Choroid plexus epithelial cell (primary cell): ENCODE data around the gene SMARCB1.

Source experiments
- DNase-seq: peaks from one replicate; pipeline ENCODE4 v3.0.0-alpha.2; 2010; ENCODE audit warnings: low read depth
- H3K4me3 ChIP-seq: 2 replicates; pipeline ENCODE4 v1.5.1; 2011; ENCODE audit warnings: low read depth, mild to moderate bottlenecking, control low read depth, low read length, moderate library complexity
- TF ChIP-seq, protein P1 (sequence below): conservative IDR thresholded peaks from 2 replicates; pipeline ENCODE4 v1.5.1; 2011; ENCODE audit warnings: low read depth, mild to moderate bottlenecking, control low read depth, inconsistent platforms, low read length, moderate library complexity

The SMARCB1 gene

DNA sequence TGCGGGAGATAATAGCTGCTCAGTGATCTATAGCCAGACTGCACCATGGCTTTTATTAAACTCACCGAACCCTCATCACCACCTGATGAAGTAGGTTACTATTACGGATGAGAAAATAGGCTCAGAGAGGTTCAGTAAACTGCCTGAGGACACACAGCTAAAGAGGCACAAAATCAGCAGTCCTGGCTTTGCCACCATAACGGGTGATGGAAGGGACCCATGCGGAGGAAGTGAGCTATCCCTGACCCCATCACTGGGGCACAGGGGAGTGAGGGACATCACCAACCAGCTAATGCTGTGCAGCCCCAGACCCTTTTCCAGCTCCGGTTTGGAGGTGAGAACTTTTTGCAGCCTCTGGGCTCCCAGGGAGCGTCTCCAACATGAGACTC is 59.3 kb downstream of the SMARCB1 start:
- TF ChIP-seq, protein P1, sequence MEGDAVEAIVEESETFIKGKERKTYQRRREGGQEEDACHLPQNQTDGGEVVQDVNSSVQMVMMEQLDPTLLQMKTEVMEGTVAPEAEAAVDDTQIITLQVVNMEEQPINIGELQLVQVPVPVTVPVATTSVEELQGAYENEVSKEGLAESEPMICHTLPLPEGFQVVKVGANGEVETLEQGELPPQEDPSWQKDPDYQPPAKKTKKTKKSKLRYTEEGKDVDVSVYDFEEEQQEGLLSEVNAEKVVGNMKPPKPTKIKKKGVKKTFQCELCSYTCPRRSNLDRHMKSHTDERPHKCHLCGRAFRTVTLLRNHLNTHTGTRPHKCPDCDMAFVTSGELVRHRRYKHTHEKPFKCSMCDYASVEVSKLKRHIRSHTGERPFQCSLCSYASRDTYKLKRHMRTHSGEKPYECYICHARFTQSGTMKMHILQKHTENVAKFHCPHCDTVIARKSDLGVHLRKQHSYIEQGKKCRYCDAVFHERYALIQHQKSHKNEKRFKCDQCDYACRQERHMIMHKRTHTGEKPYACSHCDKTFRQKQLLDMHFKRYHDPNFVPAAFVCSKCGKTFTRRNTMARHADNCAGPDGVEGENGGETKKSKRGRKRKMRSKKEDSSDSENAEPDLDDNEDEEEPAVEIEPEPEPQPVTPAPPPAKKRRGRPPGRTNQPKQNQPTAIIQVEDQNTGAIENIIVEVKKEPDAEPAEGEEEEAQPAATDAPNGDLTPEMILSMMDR: no peak
- H3K4me3 ChIP-seq: no peak overlapping the region
- DNase-seq: no peak

DNA sequence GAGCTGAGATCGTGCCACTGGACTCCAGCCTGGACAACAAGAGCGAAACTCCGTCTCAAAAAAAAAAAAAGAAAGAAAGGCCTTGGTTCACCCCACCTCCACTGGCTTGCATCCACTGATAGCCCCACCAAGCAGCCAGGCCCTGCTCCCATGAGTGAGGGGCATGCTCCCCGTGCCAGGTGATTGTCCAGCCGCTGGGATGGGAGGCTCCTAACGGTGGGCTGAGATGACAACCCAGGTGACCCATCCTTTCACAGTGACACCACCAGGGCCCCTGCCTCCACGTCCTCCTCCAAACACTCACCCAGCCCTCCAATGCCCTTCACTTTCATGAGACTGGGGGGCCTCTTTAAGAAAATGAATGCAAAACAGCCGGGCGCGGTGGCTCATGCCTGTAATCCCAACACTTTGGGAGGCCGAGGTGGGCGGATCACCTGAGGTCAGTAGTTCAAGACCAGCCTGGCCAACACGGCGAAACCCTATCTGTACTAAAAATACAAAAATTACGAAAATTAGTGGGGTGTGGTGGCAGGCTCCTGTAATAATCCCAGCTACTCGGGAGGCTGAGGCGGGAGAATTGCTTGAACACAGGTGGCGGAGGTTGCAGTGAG is 60.6 kb downstream of the SMARCB1 start:
- DNase-seq: no peak

DNA sequence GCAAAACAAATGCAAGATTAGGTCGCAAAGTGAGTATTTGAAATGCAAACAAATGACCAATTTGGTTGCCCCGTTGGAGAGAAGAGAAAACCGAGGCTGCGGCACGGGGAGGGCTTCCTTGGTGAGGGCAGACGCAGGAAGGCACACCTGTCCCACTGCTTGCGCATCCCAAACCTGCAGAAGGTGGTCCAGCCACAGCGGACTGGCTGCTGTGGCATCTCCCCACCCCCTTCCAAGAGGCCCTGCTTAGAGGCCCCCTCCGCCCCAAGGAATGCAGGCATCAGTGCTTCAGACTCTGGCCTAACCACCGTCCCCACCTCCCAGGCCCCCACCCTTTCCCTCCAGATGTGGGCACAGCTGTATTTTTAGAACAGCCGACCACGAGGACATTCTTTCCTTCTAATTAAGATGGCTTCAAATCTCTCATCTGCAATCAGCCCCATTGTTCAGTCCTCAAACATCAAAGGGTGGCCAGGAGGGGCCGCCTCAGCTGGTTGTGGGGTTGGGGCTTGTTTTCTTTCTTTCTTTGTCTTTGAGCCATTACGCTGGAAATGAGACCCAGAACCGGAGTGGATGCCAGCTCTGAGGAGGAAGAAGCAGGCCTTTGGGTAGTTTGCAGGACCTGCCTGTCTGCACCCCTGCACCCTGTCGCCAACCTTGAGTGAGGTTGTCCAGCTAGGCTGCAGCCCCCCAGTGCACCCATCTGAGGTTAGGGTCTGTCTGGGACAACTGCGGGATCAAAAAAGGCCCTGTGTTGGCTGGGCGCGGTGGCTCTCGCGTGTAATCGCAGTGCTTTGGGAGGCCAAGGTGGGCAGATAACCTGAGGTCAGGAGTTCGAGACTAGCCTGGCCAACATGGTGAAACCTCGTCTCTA is 61.5 kb downstream of the SMARCB1 start:
- no peak overlapping the region for H3K4me3 ChIP-seq
- no peak for DNase-seq
- TF ChIP-seq, protein P1: no peak

More for the DNA sequence above, 60.6 kb downstream of the SMARCB1 start:
- TF ChIP-seq, protein P1: no peak
- no peak overlapping the region for H3K4me3 ChIP-seq

DNA sequence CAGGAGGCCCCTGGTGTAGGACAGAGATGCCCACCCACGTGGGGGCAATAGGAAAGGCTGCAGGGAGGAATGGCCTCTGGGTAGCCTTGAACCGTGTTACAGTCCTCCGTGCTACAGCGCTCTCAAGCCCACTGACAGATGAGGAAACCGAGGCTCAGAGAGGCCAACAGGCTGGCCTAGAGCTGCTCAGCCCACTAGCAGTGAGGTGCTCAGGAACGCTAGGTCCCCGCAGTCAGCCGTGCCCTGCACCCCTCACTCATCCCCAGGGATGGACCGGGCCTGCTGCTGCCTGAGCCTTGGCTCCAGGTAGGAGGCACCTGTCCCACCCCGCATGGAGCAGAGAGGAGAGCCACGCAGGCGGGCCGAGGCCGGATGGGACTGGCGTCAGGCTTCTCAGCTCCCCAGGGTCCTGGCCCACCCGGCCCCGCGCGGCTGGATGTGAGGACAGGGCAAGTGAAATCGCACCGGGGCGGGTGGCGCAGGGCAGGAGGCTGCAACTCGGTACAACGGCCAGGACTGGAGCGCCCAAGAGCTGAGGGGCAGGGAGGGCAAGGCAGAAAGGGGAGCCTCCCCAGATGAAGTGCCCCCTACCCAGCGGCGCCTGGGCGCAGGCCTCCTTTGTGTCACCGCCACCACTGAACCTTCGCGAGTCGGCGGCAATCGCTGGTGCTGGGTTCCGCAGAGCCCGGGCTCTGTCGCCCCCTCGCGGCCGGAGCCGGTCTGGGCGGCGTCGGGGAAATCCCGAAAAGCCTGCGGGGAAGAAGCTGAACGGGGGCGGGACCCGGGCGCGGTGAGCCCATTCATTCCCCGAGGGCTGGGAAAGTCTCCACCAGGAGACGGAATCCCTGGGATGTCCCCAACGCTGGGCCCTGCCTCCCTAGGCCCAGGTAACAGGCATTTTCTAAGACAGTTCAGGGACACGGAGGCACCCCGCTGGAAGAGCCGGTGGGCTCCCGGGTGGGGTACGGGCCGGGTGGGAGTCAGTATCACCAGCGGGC is 62.5 kb downstream of the SMARCB1 start:
- TF ChIP-seq, protein P1: peak; percentile 90
- H3K4me3 ChIP-seq: peak overlapping the region; percentile 22

DNA sequence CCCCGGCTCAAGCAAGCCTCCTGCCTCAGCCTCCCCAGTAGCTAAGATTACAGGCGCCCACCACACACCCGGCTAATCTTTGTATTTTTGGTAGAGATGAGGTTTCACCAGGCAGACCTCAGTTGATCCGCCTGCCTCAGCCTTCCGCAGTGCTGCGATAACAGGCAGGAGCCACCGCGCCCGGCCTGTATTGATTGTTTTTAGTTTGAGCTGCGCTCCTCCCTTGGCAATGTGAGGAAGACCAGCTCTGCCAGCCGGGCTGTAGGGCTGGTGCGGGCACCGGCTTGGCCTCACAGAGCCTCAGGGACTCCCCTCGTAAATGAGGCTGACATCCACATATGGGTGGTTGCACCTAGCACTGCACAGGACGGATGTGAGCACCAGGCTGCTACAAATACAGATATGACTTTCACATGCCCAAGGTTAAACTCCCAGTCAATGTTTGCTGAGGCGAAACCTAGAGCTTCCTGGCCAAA is 63.4 kb downstream of the SMARCB1 start:
- no peak for DNase-seq
- H3K4me3 ChIP-seq: no peak overlapping the region
- TF ChIP-seq, protein P1: no peak

More for the DNA sequence above, 62.5 kb downstream of the SMARCB1 start:
- DNase-seq: peak; percentile 65
